ENCODE data around the gene ADARB2.
"Not testable (repeated sequence)": the region's sequence is repeated elsewhere in the genome, so short reads cannot be mapped to it uniquely, and the experiment has no call there.

Gene ADARB2

GRCh38 chr10:1267568-1267967 is 469.8 kb downstream of the ADARB2 start:
- no peak for DNase-seq

GRCh38 chr10:1267148-1267547 is 470.2 kb downstream of the ADARB2 start:
- no peak for DNase-seq

GRCh38 chr10:1266033-1266802 is 471.1 kb downstream of the ADARB2 start:
- DNase-seq: no peak

- no peak for DNase-seq
Observed at GRCh38 chr10:1264001-1264400, 473.3 kb downstream of the ADARB2 start.

- DNase-seq: no peak
Observed at GRCh38 chr10:1257274-1257673, 480.1 kb downstream of the ADARB2 start.

GRCh38 chr10:1256432-1256725 is 480.9 kb downstream of the ADARB2 start:
- no peak for DNase-seq

GRCh38 chr10:1255600-1256431 is 481.5 kb downstream of the ADARB2 start:
- no peak for DNase-seq

DNA sequence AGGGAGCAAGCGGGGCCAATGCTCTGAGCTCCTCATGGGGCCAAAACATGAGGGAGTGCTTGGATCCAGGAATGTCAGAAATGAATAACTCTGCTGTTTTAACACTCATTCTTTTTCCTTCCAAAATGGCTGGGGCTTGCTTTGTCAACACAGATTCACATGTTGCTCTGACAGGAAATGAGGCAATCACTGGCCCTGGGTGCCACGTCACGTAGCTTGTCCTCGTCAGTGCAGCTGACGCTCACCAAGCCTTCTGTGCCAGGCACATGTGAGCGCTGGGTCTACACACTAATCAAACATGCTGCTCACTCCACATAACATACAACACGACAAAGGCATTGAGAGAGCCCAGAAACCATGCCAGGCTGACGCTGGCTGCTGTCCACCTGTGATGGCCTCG is 482.2 kb downstream of the ADARB2 start:
- no peak for DNase-seq

DNA sequence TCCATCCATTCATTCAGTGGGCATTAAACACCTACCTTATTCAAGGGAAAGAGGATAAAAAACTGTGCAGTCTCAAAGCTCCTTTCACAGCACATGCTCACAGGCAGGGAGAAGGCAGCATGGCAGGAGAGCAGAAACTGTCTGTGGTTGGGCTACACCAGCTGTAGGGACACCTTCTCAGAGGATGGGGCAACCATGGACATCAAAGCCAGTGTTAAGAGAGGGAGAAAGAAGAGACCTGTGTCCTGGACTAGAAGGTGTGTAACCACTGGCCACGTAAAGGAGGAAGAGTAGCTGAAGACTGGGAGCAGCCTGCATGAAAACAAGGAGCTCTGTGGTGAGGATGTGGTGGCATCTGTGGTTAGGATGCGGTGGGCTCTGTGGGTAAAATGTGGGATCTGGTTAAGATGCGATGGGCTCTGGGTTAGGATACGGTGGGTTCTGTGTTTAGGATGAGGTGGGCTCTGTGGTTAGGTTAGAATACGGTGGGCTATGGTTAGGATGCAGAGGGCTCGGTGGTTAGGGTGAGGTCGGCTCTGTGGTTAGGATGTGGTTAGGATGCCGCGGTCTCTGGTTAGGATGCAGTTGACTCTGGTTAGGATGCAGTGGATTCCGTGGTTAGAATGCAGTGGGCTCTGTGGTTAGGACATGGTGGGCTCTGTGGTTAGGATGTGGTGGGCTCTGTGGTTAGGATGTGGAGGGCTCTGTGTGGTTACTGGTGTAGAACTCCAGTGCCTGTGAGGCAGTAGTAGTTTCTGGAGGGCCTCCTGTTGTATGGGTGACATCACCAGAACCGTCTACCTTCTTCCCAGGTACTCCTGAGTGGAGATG is 483.6 kb downstream of the ADARB2 start:
- DNase-seq: no peak

- no peak for DNase-seq
Observed at GRCh38 chr10:1251769-1252168, 485.6 kb downstream of the ADARB2 start.

DNA sequence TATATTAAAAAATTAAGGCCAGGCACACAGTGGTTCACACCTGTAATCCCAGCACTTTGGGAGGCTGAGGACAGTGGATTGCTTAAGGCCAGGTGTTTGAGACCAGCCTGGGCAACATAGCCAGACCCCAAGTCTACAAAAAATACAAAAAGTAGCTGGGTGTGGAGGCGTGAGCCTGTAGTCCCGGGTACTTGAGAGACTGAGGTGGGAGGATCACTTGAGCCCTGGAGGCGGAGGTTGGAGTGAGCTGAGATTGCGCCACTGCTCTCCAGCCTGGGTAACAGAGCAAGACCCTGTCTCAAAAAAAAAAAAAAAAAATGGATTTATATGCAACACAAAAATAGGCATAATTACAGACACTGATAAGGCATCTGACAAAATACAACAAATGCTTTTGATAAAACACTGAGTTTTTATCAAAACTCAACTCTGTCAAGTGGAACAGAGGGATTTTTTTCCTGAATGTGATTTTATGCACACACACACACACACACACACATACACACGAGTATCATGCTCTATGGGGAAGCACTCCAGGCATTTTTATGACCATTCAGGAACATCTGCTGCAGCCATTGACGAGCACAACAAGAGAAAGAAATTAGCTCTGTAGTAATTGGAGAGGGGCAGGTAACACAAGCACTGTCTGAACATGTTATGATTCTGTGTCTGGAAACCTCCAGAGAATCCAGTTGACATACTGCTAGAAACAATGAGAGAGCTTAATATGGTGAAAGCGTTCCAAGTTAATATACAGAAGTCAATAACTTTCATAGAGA is 488.0 kb downstream of the ADARB2 start:
- DNase-seq: no peak

GRCh38 chr10:1248262-1248630 is 489.1 kb downstream of the ADARB2 start:
- not testable (repeated sequence) for DNase-seq

- DNase-seq: no peak
Observed at GRCh38 chr10:1247598-1248261, 489.6 kb downstream of the ADARB2 start.

DNA sequence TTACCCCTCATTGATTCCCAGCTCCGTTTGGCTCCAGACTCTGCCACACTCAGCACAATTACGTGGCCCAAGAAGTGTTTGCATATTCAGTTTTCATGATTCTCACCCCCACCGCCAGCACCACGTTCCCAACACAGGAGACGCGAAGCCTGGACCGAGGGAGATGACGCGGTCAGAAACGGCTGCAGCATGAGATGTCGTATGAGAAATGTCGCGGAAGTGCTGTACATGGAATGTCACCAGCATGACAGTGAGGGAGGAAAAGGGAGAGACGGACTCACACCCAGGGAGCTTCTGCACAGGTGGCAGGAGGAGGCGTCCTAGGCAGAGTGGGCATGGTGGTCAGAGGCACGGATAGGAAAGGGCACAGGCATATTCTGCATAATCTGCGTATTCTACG is 492.8 kb downstream of the ADARB2 start:
- DNase-seq: no peak

- DNase-seq: no peak
Observed at GRCh38 chr10:1243486-1244234, 493.7 kb downstream of the ADARB2 start.

- DNase-seq: no peak
Observed at GRCh38 chr10:1242975-1243374, 494.4 kb downstream of the ADARB2 start.

DNA sequence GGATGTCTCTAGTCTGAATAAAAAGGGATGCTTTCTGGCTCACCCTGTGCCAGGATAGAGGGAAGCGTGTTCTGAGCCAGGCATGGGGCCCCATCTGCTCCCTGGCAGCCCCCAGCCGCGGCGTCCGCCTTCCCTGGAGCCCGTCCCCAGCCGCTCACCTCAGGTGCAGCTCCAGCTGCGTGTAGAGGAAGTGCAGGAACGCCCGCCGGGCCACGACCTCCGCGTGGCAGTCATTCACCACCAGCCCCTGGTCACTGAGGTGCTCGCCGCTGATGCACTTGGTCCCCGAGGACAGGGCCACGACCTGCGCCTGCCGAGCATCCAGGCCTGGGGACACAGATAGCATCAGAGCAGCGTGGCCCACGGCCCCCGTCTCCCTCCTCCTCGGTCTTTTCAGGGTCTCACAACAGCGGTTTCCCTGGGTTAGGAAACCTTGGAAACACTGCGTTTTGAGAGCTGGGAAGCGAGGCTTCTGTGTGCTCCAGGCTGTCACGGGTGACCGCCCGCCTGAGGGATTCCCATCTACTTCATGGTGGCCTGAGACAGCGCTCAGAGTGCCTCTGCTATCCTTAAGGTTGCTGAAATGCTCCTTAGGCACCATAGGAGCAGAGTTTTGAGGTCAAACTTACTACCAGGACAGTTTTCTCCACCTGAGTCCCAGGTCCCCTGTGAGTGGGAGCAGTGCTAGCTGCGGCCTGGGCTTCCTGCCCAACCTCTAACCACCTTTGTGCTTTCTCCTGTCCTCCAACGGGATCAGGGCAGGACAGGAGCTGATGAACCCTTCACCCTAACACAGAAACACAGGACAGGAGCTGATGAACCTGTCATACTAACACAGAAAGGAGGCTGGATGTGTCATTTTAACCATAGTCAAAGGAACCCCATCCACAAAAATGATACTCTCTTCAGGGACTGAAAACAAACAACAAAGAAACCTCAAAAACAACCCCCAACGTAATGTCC is 495.1 kb downstream of the ADARB2 start:
- no peak for DNase-seq

- DNase-seq: no peak
Observed at GRCh38 chr10:1241322-1241890, 495.9 kb downstream of the ADARB2 start.

GRCh38 chr10:1240341-1240775 is 497.0 kb downstream of the ADARB2 start:
- no peak for DNase-seq

DNA sequence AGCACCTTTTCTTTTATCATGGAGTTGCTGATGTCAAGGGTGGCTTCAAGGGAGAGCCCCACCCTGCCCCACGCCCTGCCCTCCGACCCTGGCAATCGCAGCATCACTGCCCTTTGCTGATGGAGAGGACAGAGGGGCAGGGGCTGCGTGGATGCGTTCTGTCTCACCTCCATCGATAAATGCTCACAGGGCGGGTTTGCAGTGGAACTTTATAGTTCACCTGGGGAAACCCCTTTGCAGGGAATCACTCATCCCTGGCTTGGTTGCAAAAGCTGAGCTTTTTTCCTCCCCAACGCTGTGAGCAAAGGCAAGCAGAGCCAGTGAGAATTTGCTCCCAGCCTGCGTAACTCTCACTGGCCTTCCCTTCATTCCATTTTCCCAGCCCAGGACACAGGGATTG is 504.3 kb downstream of the ADARB2 start:
- DNase-seq: no peak
